ENCODE results near the gene HEPH. TPM values are rescaled to one million over a fixed set of nuclear protein-coding genes. Genes with fewer than 3 reads are reported as not detected.

HEPH gene
- total and polyA plus RNA-seq, 4 donors, result 0.68 to 2.5 (median 1.6) TPM

DNA sequence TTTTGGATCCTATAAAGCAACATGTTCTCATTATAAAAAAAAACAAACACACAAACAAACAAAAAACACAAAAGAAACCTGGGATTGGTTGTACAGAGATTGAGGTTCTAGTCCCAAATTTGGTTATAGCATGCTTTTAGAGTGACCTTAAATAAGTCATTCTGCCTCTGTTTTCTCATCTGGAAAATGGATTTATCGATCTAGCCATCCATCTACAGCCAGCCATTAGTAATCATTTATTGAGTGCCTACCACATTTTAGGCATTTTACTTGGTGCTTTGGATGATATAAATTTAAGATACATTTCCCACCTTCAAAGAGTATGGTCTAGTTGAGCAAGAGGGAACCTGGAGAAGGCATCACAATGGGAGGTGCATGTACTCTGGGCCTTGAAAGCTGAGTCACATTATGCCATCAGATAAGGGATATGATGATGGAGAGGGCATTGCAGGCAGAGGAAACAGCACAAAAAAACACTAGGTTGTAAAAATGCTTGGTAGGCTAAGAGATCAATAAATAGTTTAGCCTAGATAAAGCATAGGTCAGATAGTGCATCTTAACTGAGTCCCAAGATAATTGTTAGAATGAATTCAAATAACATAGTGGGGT is 91.4 kb downstream of the HEPH start:
- H3K4me3 ChIP-seq (ENCODE audit: low read depth in 1 of 3, low read length in 3 of 3), result no peak overlapping the region
- 90% methylated on average over 1 of the region's 1 CpG for WGBS
- TF ChIP-seq EGR1 (IDR thresholded peaks at IDR 0.05; ENCODE audit: low read depth in 2 of 2) (no peak), RXRA (IDR thresholded peaks at IDR 0.05) (no peak), HNF4G (IDR thresholded peaks at IDR 0.05) (no peak), TAF1 (conservative IDR thresholded peaks at IDR 0.05) (no peak), YY1 (IDR thresholded peaks at IDR 0.05) (no peak), HNF4A (conservative IDR thresholded peaks at IDR 0.05) (no peak), NR2F2 (IDR thresholded peaks at IDR 0.05) (no peak), GABPA (IDR thresholded peaks at IDR 0.05 in 1 of 2, conservative IDR thresholded peaks at IDR 0.05 in 1 of 2) (no peak), ZBTB33 (IDR thresholded peaks at IDR 0.05) (no peak), SP1 (IDR thresholded peaks at IDR 0.05) (no peak), JUND (IDR thresholded peaks at IDR 0.05) (no peak), MAX (IDR thresholded peaks at IDR 0.05) (no peak), REST (IDR thresholded peaks at IDR 0.05) (no peak), FOXA1 (IDR thresholded peaks at IDR 0.05) (no peak), RAD21 (IDR thresholded peaks at IDR 0.05) (no peak)
- TF ChIP-seq, protein P1, sequence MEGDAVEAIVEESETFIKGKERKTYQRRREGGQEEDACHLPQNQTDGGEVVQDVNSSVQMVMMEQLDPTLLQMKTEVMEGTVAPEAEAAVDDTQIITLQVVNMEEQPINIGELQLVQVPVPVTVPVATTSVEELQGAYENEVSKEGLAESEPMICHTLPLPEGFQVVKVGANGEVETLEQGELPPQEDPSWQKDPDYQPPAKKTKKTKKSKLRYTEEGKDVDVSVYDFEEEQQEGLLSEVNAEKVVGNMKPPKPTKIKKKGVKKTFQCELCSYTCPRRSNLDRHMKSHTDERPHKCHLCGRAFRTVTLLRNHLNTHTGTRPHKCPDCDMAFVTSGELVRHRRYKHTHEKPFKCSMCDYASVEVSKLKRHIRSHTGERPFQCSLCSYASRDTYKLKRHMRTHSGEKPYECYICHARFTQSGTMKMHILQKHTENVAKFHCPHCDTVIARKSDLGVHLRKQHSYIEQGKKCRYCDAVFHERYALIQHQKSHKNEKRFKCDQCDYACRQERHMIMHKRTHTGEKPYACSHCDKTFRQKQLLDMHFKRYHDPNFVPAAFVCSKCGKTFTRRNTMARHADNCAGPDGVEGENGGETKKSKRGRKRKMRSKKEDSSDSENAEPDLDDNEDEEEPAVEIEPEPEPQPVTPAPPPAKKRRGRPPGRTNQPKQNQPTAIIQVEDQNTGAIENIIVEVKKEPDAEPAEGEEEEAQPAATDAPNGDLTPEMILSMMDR (IDR thresholded peaks at IDR 0.05; ENCODE audit: low read depth, low read length, missing input control), result no peak
- TF ChIP-seq, protein P2, sequence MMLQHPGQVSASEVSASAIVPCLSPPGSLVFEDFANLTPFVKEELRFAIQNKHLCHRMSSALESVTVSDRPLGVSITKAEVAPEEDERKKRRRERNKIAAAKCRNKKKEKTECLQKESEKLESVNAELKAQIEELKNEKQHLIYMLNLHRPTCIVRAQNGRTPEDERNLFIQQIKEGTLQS (IDR thresholded peaks at IDR 0.05), result no peak
- DNase-seq (ENCODE audit: low spot score), result no peak
- no peaks in the 10 kb centered on the region for H3K36me3 ChIP-seq (ENCODE audit: control insufficient read depth in 4 of 4, insufficient read depth in 3 of 4, low read depth in 1 of 4, low read length in 3 of 4)
- no peak overlapping the region for H3K9ac ChIP-seq (ENCODE audit: low read depth in 1 of 2, low read length in 2 of 2)
- H3K27ac ChIP-seq (ENCODE audit: low read depth in 1 of 2, low read length in 2 of 2), result no peak overlapping the region
- no peaks in the 10 kb centered on the region for H3K27me3 ChIP-seq (ENCODE audit: control insufficient read depth in 4 of 4, insufficient read depth in 4 of 4, low read length in 3 of 4)
- H3K9me3 ChIP-seq (ENCODE audit: control insufficient read depth in 4 of 4, low read length in 3 of 4), result peaks cover 0 to 3% (median 0%) of the 10 kb centered on the region in 4 donors
- H3K4me1 ChIP-seq (ENCODE audit: control insufficient read depth in 4 of 4, insufficient read depth in 4 of 4, low read length in 3 of 4), result no peaks in the 10 kb centered on the region
